IMR-90 (cell line): ENCODE data around the gene ADCY2. TPM values are rescaled to one million over a fixed set of nuclear protein-coding genes. Genes with fewer than 3 reads are reported as not detected.

Experiments used
- ATAC-seq: fragments of 200-7000 bp; cut with Tn5 transposase; 2 replicates; pipeline ENCODE4 v1.9.1; 2020; ENCODE audit warnings: low read depth, mild to moderate bottlenecking, moderate library complexity
- BruUV-seq: library from RNA; stranded (reverse); fragments of 400-500 nt; replicated peaks from 2 replicates; lab custom pipeline; 2021; lab: Mats Ljungman, UMichigan
- CTCF ChIA-PET: fragments of 300-600 bp; formaldehyde crosslinking; extraction: SDS; loops from one replicate; lab custom pipeline; 2021; ENCODE audit warnings: antibody characterized with exemption; lab: Yijun Ruan, JAX
- POLR2A ChIA-PET: fragments of 300-600 bp; sonication (Branson Sonifier 250); formaldehyde crosslinking; loops from one replicate; lab custom pipeline; 2022; ENCODE audit warnings: antibody characterized with exemption; ENCODE audit not compliant: unreplicated experiment; lab: Charles Lee
- DNase-seq: peaks from one replicate; pipeline ENCODE4 v3.0.0; 2013
- H2AFZ ChIP-seq: replicated peaks from 2 replicates; pipeline ENCODE3; 2013; ENCODE audit warnings: low read length, mild to moderate bottlenecking; ENCODE audit not compliant: poor library complexity
- H2AK5ac ChIP-seq: 2 replicates; pipeline ENCODE4 v1.6.1; 2013; ENCODE audit warnings: low read depth, low read length, inconsistent platforms
- H2AK9ac ChIP-seq: replicated peaks from 2 replicates; pipeline ENCODE3; 2013; ENCODE audit warnings: mild to moderate bottlenecking, low read depth, low read length, moderate library complexity; ENCODE audit not compliant: poor library complexity
- H2BK120ac ChIP-seq: 2 replicates; pipeline ENCODE4 v1.6.1; 2013; ENCODE audit warnings: low read depth, low read length, inconsistent platforms
- H2BK15ac ChIP-seq: 3 replicates; pipeline ENCODE4 v1.6.1; 2013; ENCODE audit warnings: low read depth, low read length, inconsistent platforms
- H2BK20ac ChIP-seq: 2 replicates; pipeline ENCODE4 v1.6.1; 2013; ENCODE audit warnings: low read depth, mild to moderate bottlenecking, inconsistent platforms, low read length, moderate library complexity
- H2BK5ac ChIP-seq: 2 replicates; pipeline ENCODE4 v1.6.1; 2013; ENCODE audit warnings: mild to moderate bottlenecking, low read depth, low read length, inconsistent platforms; ENCODE audit not compliant: poor library complexity, severe bottlenecking
- H3K14ac ChIP-seq: replicated peaks from 2 replicates; pipeline ENCODE4 v1.6.1; 2013; ENCODE audit warnings: low read depth, low read length, inconsistent platforms
- H3K18ac ChIP-seq: 2 replicates; pipeline ENCODE4 v1.6.1; 2013; ENCODE audit warnings: low read depth, low read length, control low read depth
- H3K23ac ChIP-seq: 2 replicates; pipeline ENCODE4 v1.6.1; 2013; ENCODE audit warnings: low read depth, low read length, inconsistent platforms
- H3K27ac ChIP-seq: 2 replicates; pipeline ENCODE4 v1.5.1; 2013; ENCODE audit warnings: mild to moderate bottlenecking, control low read depth, low read length; ENCODE audit not compliant: insufficient read depth
- H3K27me3 ChIP-seq: 2 replicates; pipeline ENCODE4 v1.6.1; 2013; ENCODE audit warnings: low read length; ENCODE audit not compliant: control insufficient read depth, insufficient read depth
- H3K36me3 ChIP-seq: 2 replicates; pipeline ENCODE4 v1.6.1; 2013; ENCODE audit warnings: low read length, mixed read lengths; ENCODE audit not compliant: control insufficient read depth, insufficient read depth
- H3K4ac ChIP-seq: 2 replicates; pipeline ENCODE4 v1.6.1; 2013; ENCODE audit warnings: low read depth, low read length, inconsistent platforms
- H3K4me1 ChIP-seq: 2 replicates; pipeline ENCODE4 v1.6.1; 2013; ENCODE audit warnings: low read length, mixed read lengths; ENCODE audit not compliant: control insufficient read depth, insufficient read depth
- H3K4me2 ChIP-seq: 2 replicates; pipeline ENCODE4 v1.6.1; 2013; ENCODE audit warnings: low read depth, mild to moderate bottlenecking, control low read depth, low read length, moderate library complexity
- H3K4me3 ChIP-seq: 2 replicates; pipeline ENCODE4 v1.5.1; 2013; ENCODE audit warnings: low read depth, mild to moderate bottlenecking, control low read depth, low read length, moderate library complexity; ENCODE audit not compliant: insufficient read depth
- H3K56ac ChIP-seq: 2 replicates; pipeline ENCODE4 v1.6.1; 2013; ENCODE audit warnings: low read length, inconsistent platforms; ENCODE audit not compliant: insufficient read depth; ENCODE audit errors: extremely low read depth
- H3K79me1 ChIP-seq, 2 experiments: 2 replicates each; pipeline ENCODE4 v1.6.1; 2013; ENCODE audit warnings: low read length in 2 of 2, inconsistent platforms in 1 of 2, low read depth in 1 of 2
- H3K9ac ChIP-seq: 2 replicates; pipeline ENCODE4 v1.6.1; 2013; ENCODE audit warnings: low read depth, low read length, control low read depth
- H3K9me1 ChIP-seq: 2 replicates; pipeline ENCODE4 v1.6.1; 2013; ENCODE audit warnings: low read length, inconsistent platforms; ENCODE audit not compliant: insufficient read depth
- H3K9me3 ChIP-seq: 2 replicates; pipeline ENCODE4 v1.6.1; 2013; ENCODE audit warnings: low read length; ENCODE audit not compliant: control insufficient read depth, insufficient read depth
- H4K20me1 ChIP-seq: 2 replicates; pipeline ENCODE4 v1.6.1; 2013; ENCODE audit warnings: low read length, inconsistent platforms; ENCODE audit not compliant: insufficient read depth
- H4K5ac ChIP-seq: 2 replicates; pipeline ENCODE4 v1.6.1; 2013; ENCODE audit warnings: mild to moderate bottlenecking, low read depth, low read length, control low read depth
- H4K8ac ChIP-seq, 2 experiments: 2 replicates each; pipeline ENCODE4 v1.6.1; 2013; ENCODE audit warnings: low read depth in 2 of 2, low read length in 2 of 2, control low read depth in 1 of 2, inconsistent platforms in 1 of 2
- H4K91ac ChIP-seq: 2 replicates; pipeline ENCODE4 v1.6.1; 2013; ENCODE audit warnings: low read depth, low read length, inconsistent platforms; ENCODE audit not compliant: insufficient read depth
- MAZ ChIP-seq: IDR thresholded peaks from 2 replicates; pipeline ENCODE4 v1.6.1; 2012; ENCODE audit warnings: low read depth, mild to moderate bottlenecking, low read length, improper control_type of control experiment, moderate library complexity, borderline replicate concordance
- NFE2L2 ChIP-seq: fragments of 150-350 bp; IDR thresholded peaks from 2 replicates; pipeline ENCODE4 v1.6.1; 2016; ENCODE audit warnings: low read depth, mild to moderate bottlenecking, low read length
- RAD21 ChIP-seq: IDR thresholded peaks from 2 replicates; pipeline ENCODE4 v1.6.1; 2012; ENCODE audit warnings: low read length, improper control_type of control experiment
- WGBS, 2 experiments: methylation state at CpG; one replicate each; pipeline versions ENCODE4 v1.1.5 to v1.1.7; 2013; ENCODE audit warnings: missing lambda C conversion rate in 2 of 2; ENCODE audit not compliant: insufficient read length in 1 of 2; ENCODE audit errors: extremely low coverage in 2 of 2; 5-methylcytosine and 5-hydroxymethylcytosine counted together
- dilution Hi-C: fragments of 300-500 bp; cut with HindIII; formaldehyde crosslinking; loops from one replicate; pipeline ENCODE4 v1.14.3; 2018; ENCODE audit warnings: low sequenced_read_pairs; ENCODE audit not compliant: unreplicated experiment
- in situ Hi-C: fragments of 300-500 bp; cut with MboI; formaldehyde crosslinking; loops from 3 replicates; pipeline ENCODE4 v1.14.3; 2019; ENCODE audit warnings: low sequenced_read_pairs, inconsistent platforms, mixed read lengths
- intact Hi-C: fragments of 100-400 bp; cut with micrococcal nuclease; formaldehyde crosslinking; loops from 2 replicates; pipeline ENCODE4 v1.10.0; 2022
- polyA plus RNA-seq, 3 experiments: library from polyadenylated mRNA; depleted of rRNA; stranded (reverse); fragments of >200 nt; gene quantifications; 2 replicates each; pipeline ENCODE4 v1.2.3, GENCODE V29; 2012; ENCODE audit warnings: low replicate concordance in 1 of 3
- total RNA-seq: library from RNA; depleted of rRNA; stranded (reverse); fragments of >200 nt; gene quantifications from 2 replicates; pipeline ENCODE4 v1.2.3, GENCODE V29; 2012

Gene ADCY2
- total and polyA plus RNA-seq, 2 of the 4 experiments (the other 2 are of a cell fraction): not detected

DNA sequence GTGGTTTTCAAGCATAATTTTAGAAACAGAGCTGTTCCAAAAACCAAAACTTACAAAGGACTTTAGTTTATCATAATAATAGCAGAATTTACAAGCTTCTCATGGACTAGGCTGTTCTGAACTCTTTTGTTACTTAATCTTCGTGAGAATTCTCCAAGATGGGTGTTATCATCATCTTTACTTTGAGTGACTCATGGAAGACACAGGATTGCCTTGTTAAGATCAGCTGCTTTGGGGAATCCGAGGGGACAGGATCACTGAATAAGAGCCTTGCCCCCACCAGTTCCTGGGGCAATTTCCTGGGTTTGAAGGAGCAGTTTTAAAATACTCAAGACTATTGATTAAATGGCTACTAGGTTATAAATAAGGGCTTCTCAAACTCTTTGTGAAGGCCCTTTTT lies 374.5 kb downstream of the ADCY2 start:
- Histone ChIP-seq H3K18ac (no peak overlapping the region), H3K4me1 (no peaks in the 10 kb centered on the region), H4K91ac (no peak overlapping the region), H2BK20ac (no peak overlapping the region), H3K36me3 (no peaks in the 10 kb centered on the region), H2AK5ac (no peak overlapping the region), H3K56ac (no peak overlapping the region), H4K5ac (no peak overlapping the region), H2AK9ac (no peak overlapping the region), H3K79me1 (no peaks in the 10 kb centered on the region), H3K9ac (no peak overlapping the region), H2AFZ (no peak overlapping the region), H3K9me3 (no peaks in the 10 kb centered on the region), H3K4ac (no peak overlapping the region), H3K27ac (no peak overlapping the region), H3K14ac (no peak overlapping the region), H3K4me2 (no peak overlapping the region), H3K4me3 (no peak overlapping the region), H3K27me3 (no peaks in the 10 kb centered on the region), H2BK15ac (no peak overlapping the region), H2BK120ac (no peak overlapping the region), H4K20me1 (no peaks in the 10 kb centered on the region), H3K23ac (no peak overlapping the region), H3K9me1 (no peaks in the 10 kb centered on the region), H2BK5ac (no peak overlapping the region), H4K8ac (no peak overlapping the region)
- in situ Hi-C loops (no loop called here), intact Hi-C loops (no loop called here), dilution Hi-C loops (no loop called here)
- DNase-seq (no peak), ATAC-seq (no peak)
- BruUV-seq: no TSS peak
- no peak for TF ChIP-seq RAD21
- no peak for TF ChIP-seq NFE2L2
- no peak for TF ChIP-seq MAZ
- POLR2A ChIA-PET: no interaction called here
- CTCF ChIA-PET: interaction anchor here (0.6 kb wide), 1 partner anchor 28 kb away, joined by 3 read pairs; no protein-coding TSS in a partner anchor
- WGBS, 2 experiments: no CpG with 5 or more reads among the region's 2 CpGs
